ENCODE data around the gene CDH13.

The CDH13 gene

DNA sequence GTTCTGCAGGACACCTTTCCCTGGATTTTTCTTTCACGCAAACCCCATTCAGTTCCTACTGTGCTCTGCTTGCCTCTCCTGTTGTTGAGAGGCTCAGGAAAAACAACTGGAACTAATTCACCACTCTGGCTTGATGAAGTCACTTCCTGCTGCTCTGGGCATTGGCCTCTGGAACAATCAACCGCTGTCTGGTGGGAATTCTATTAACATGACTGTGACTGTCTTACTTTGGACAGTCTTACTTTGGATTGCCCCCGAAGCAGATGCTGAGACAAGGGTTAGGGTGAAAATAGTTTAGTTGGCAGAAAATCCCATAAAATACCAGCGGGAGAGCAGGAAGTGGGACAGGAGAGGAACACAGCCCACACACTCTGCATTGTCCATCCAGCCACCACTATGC lies 1091.0 kb downstream of the CDH13 start (continued):
- TF ChIP-seq KLF16 (tag by site-specific recombination; IDR thresholded peaks at IDR 0.05) (no peak), ZNF223 (tag by site-specific recombination; IDR thresholded peaks at IDR 0.05) (no peak), ZNF513 (tag by site-specific recombination; IDR thresholded peaks at IDR 0.05) (no peak), ZNF354C (tag by site-specific recombination; IDR thresholded peaks at IDR 0.05; ENCODE audit: borderline replicate concordance, low read depth) (no peak), KLF8 (tag by site-specific recombination; IDR thresholded peaks at IDR 0.05) (no peak), ZNF239 (tag by site-specific recombination; IDR thresholded peaks at IDR 0.05) (no peak)
- TF ChIP-seq, protein P1, sequence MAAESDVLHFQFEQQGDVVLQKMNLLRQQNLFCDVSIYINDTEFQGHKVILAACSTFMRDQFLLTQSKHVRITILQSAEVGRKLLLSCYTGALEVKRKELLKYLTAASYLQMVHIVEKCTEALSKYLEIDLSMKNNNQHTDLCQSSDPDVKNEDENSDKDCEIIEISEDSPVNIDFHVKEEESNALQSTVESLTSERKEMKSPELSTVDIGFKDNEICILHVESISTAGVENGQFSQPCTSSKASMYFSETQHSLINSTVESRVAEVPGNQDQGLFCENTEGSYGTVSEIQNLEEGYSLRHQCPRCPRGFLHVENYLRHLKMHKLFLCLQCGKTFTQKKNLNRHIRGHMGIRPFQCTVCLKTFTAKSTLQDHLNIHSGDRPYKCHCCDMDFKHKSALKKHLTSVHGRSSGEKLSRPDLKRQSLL (tag by site-specific recombination; IDR thresholded peaks at IDR 0.05): no peak

DNA sequence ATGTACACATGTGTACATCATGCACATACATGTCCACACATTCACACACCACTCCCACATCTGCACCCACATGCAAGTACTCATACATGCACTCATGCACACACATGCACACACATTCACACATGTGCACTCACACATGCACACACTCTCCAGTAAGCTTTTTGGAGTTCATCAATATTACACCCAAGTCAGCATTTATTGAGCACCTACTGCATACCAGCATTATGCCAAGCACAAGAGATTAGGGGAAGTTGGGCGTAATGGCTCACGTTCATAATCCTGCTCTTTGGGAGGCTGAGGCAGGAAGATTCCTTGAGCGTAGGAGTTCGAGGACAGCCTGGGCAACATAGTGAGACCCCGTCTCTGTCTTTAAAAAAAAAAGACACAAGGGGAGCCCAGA lies 1093.4 kb downstream of the CDH13 start:
- Histone ChIP-seq H3K4me3 (ENCODE audit: low read depth, low read length) (no peak overlapping the region), H3K9me3 (ENCODE audit: control insufficient read depth, insufficient read depth, low read depth, low read length) (no peaks in the 10 kb centered on the region), H3K4me1 (ENCODE audit: control insufficient read depth, insufficient read depth, low read length) (peaks cover 3% of the 10 kb centered on the region), H3K27ac (ENCODE audit: extremely low read depth, low read depth, low read length) (no peak overlapping the region), H3K36me3 (ENCODE audit: control insufficient read depth in 2 of 2, insufficient read depth in 1 of 2, low read length in 2 of 2) (no peaks in the 10 kb centered on the region)
- TF ChIP-seq, protein P2, sequence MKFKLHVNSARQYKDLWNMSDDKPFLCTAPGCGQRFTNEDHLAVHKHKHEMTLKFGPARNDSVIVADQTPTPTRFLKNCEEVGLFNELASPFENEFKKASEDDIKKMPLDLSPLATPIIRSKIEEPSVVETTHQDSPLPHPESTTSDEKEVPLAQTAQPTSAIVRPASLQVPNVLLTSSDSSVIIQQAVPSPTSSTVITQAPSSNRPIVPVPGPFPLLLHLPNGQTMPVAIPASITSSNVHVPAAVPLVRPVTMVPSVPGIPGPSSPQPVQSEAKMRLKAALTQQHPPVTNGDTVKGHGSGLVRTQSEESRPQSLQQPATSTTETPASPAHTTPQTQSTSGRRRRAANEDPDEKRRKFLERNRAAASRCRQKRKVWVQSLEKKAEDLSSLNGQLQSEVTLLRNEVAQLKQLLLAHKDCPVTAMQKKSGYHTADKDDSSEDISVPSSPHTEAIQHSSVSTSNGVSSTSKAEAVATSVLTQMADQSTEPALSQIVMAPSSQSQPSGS (tag by site-specific recombination; IDR thresholded peaks at IDR 0.05; ENCODE audit: low read depth): no peak
- TF ChIP-seq ZNF302 (tag by site-specific recombination; IDR thresholded peaks at IDR 0.05; ENCODE audit: low read depth): no peak
- no peak for TF ChIP-seq ZNF629 (tag by site-specific recombination; IDR thresholded peaks at IDR 0.05)
- TF ChIP-seq ZNF785 (tag by site-specific recombination; IDR thresholded peaks at IDR 0.05): no peak
- no peak for TF ChIP-seq OSR2 (tag by site-specific recombination; IDR thresholded peaks at IDR 0.05)
- no peak for TF ChIP-seq SCRT1 (tag by site-specific recombination; IDR thresholded peaks at IDR 0.05; ENCODE audit: borderline replicate concordance)
- TF ChIP-seq GLI2 (tag by site-specific recombination; IDR thresholded peaks at IDR 0.05; ENCODE audit: borderline replicate concordance, low read depth): no peak
- TF ChIP-seq ZNF473 (tag by site-specific recombination; IDR thresholded peaks at IDR 0.05): no peak
- no peak for TF ChIP-seq ZNF354C (tag by site-specific recombination; IDR thresholded peaks at IDR 0.05; ENCODE audit: borderline replicate concordance, low read depth)
- no peak for TF ChIP-seq ZNF140 (tag by site-specific recombination; IDR thresholded peaks at IDR 0.05)
- no peak for TF ChIP-seq ZNF174 (tag by site-specific recombination; IDR thresholded peaks at IDR 0.05)
- TF ChIP-seq, protein P3, sequence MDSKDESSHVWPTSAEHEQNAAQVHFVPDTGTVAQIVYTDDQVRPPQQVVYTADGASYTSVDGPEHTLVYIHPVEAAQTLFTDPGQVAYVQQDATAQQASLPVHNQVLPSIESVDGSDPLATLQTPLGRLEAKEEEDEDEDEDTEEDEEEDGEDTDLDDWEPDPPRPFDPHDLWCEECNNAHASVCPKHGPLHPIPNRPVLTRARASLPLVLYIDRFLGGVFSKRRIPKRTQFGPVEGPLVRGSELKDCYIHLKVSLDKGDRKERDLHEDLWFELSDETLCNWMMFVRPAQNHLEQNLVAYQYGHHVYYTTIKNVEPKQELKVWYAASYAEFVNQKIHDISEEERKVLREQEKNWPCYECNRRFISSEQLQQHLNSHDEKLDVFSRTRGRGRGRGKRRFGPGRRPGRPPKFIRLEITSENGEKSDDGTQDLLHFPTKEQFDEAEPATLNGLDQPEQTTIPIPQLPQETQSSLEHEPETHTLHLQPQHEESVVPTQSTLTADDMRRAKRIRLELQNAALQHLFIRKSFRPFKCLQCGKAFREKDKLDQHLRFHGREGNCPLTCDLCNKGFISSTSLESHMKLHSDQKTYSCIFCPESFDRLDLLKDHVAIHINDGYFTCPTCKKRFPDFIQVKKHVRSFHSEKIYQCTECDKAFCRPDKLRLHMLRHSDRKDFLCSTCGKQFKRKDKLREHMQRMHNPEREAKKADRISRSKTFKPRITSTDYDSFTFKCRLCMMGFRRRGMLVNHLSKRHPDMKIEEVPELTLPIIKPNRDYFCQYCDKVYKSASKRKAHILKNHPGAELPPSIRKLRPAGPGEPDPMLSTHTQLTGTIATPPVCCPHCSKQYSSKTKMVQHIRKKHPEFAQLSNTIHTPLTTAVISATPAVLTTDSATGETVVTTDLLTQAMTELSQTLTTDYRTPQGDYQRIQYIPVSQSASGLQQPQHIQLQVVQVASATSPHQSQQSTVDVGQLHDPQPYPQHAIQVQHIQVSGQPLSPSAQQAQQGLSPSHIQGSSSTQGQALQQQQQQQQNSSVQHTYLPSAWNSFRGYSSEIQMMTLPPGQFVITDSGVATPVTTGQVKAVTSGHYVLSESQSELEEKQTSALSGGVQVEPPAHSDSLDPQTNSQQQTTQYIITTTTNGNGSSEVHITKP (tag by site-specific recombination; IDR thresholded peaks at IDR 0.05): no peak
- no peak for TF ChIP-seq ZBTB10 (tag by site-specific recombination; IDR thresholded peaks at IDR 0.05)
- TF ChIP-seq ZNF791 (tag by site-specific recombination; IDR thresholded peaks at IDR 0.05): no peak
- no peak for TF ChIP-seq KLF10 (tag by site-specific recombination; IDR thresholded peaks at IDR 0.05)
- TF ChIP-seq HOXA7 (CRISPR knock-in tag; IDR thresholded peaks at IDR 0.05; ENCODE audit: borderline replicate concordance): no peak
- no peak for TF ChIP-seq WT1 (tag by site-specific recombination; IDR thresholded peaks at IDR 0.05)
- TF ChIP-seq, protein P1 (tag by site-specific recombination; IDR thresholded peaks at IDR 0.05): no peak
- TF ChIP-seq MZF1 (tag by site-specific recombination; IDR thresholded peaks at IDR 0.05; ENCODE audit: borderline replicate concordance): no peak
- TF ChIP-seq SP2 (tag by site-specific recombination; IDR thresholded peaks at IDR 0.05): no peak
- CTCF ChIA-PET: no interaction called here
- POLR2A ChIA-PET: no interaction called here

All from HEK293 (cell line).